SIG-M5 treated with dmso at 0.1 percent for 504 hours (cell line): ENCODE results near the gene VGLL4.

Source experiments
- DNase-seq: peaks from one replicate; lab custom pipeline; 2025; ENCODE audit not compliant: unreplicated experiment; lab: John Stamatoyannopoulos, UW

VGLL4 gene

GRCh38 chr3:11552289-11553264 lies 91.1 kb downstream of the VGLL4 start:
- DNase-seq: no peak

GRCh38 chr3:11551036-11551435 lies 92.7 kb downstream of the VGLL4 start:
- no peak for DNase-seq

GRCh38 chr3:11549580-11550140 lies 94.1 kb downstream of the VGLL4 start:
- no peak for DNase-seq

- DNase-seq: no peak
Observed at GRCh38 chr3:11548721-11549131, 95.0 kb downstream of the VGLL4 start.

GRCh38 chr3:11547498-11547897 lies 96.2 kb downstream of the VGLL4 start:
- DNase-seq: no peak

- no peak for DNase-seq
Observed at GRCh38 chr3:11546657-11547302, 96.9 kb downstream of the VGLL4 start.

GRCh38 chr3:11545186-11545851 lies 98.4 kb downstream of the VGLL4 start:
- no peak for DNase-seq

- DNase-seq: no peak
Observed at GRCh38 chr3:11544412-11545181, 99.1 kb downstream of the VGLL4 start.

GRCh38 chr3:11543948-11544387 lies 99.7 kb downstream of the VGLL4 start:
- no peak for DNase-seq

GRCh38 chr3:11543141-11543947 lies 100.4 kb downstream of the VGLL4 start:
- DNase-seq: no peak

- no peak for DNase-seq
Observed at GRCh38 chr3:11542551-11542950, 101.2 kb downstream of the VGLL4 start.

GRCh38 chr3:11541321-11542303 lies 102.1 kb downstream of the VGLL4 start:
- DNase-seq: no peak

- DNase-seq: peak; percentile 53
Observed at GRCh38 chr3:11539677-11540076, 104.0 kb downstream of the VGLL4 start.

GRCh38 chr3:11539218-11539617 lies 104.5 kb downstream of the VGLL4 start:
- no peak for DNase-seq

GRCh38 chr3:11538581-11538980 lies 105.1 kb downstream of the VGLL4 start:
- no peak for DNase-seq

GRCh38 chr3:11536936-11537612 lies 106.6 kb downstream of the VGLL4 start:
- DNase-seq: peak; percentile 34

- DNase-seq: no peak
Observed at GRCh38 chr3:11536132-11536935, 107.4 kb downstream of the VGLL4 start.
